Measurements from ENCODE around the gene SERPINE3.

The SERPINE3 gene

DNA sequence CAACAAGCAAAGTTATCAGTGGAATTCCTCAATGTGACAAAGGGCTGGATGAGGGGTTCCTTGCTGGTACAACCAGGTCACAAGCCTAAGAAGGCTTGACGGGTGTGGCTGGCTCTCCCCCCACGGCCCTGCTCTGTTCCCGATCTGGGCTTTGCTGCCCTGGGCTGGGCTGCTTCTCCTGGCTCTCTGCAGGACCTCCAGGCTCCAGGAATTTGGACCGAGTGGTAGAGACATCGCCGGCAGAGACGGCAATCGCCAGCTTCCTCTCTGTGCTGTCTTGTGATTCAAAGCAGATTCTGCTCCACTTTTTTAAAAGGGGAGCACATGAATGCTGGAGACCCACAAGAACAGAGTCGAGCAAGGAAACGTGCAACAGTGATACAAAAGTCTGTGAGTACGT, at the start of gene SERPINE3:
Gene SERPINE3 (plus strand): TSS at position 338 of the 400 bp plus-strand sequence. CDS start 1,401 bp downstream, outside the sequence.
- no peak for DNase-seq (ENCODE audit: extremely low read depth in 1 of 2, low read depth in 1 of 2)

DNA sequence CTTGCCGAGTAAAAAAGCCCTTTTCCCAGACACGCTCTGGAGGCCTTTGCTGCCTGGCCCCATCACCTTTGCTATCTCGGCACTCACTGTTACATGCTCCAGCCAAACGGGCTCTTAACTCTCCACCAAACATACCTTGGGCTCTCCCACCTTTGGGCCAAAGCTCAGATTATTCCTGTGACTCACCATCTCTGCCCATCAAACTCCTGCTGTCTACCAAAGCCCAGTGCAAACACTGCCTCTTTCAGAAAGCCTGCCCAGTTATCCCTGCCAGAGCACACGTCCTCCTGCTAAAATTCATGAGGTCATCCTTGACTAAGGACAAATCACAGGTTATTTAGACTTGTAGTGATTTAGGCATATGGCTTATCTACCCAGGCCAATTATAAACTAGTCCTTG, 48.1 kb upstream of the SERPINE3 start:
- DNase-seq (ENCODE audit: extremely low read depth in 1 of 2, low read depth in 1 of 2): no peak

GRCh38 chr13:51292000-51292565, 47.4 kb upstream of the SERPINE3 start:
- DNase-seq (ENCODE audit: extremely low read depth in 1 of 2, low read depth in 1 of 2): no peak

GRCh38 chr13:51297556-51297955, 41.9 kb upstream of the SERPINE3 start:
- DNase-seq (ENCODE audit: extremely low read depth in 1 of 2, low read depth in 1 of 2): no peak

GRCh38 chr13:51298812-51299211, 40.7 kb upstream of the SERPINE3 start:
- DNase-seq (ENCODE audit: extremely low read depth in 1 of 2, low read depth in 1 of 2): no peak

- no peak for DNase-seq (ENCODE audit: extremely low read depth in 1 of 2, low read depth in 1 of 2)
Observed at GRCh38 chr13:51303063-51303552, 36.4 kb upstream of the SERPINE3 start.

DNA sequence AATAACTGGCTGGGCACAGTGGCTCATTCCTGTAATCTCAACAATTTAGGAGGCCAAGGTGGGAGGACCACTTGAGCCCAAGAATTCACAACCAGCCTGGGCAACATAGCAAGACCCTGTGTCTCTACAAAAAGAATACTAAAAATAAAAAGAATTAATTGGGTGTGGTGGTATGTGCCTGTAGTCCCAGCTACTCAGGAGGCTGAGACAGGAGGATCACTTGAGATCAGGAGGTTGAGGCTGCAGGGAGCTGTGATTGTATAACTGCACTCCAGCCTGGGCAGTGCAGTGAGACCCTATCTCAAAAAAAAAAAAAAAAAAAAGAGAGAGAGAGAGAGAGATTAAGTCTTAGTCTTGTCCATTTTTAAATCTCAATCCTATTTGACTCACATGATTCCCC, 35.6 kb upstream of the SERPINE3 start:
- DNase-seq (ENCODE audit: extremely low read depth in 1 of 2, low read depth in 1 of 2): no peak

- no peak for DNase-seq (ENCODE audit: extremely low read depth in 1 of 2, low read depth in 1 of 2)
Observed at GRCh38 chr13:51305271-51305967, 34.1 kb upstream of the SERPINE3 start.

DNA sequence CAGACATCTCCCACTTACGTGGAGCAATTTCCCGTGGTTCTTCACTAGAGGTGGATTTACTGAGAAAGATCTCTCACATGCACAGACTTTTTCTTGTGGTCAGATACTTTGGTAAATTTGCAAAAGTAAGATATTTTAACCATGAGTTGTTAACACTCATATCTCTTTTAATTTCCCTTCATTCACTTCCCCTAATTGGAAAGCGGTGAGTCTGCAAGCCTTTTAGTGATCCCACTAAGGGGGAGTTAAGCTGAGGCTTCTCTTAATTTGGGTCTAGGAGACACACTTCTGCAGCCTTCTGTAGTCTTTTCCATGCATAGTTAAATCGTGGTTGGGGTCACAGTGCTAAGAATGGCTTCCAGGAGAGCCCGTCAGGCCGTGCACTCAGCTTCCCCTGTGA, 30.7 kb upstream of the SERPINE3 start:
- no peak for DNase-seq (ENCODE audit: extremely low read depth in 1 of 2, low read depth in 1 of 2)

DNA sequence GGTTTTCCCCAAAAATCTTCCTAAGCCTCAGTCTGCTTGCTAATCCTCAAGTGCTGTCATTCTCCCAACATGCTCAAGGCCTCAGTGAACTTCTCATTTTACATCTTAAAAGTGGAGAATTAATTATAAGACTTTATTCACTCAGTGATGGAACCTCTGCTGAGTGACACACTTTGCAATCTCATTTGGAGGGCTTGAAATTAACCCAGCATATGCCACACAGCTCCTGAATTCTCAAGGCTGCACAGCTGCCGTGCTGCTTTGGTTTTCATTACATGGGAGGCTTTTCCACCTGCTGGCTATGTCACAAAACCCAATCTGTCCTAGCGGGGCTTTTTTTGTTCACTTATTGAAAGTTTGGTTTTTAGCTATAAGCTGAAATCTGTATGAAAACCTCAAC, 28.3 kb upstream of the SERPINE3 start:
- no peak for DNase-seq (ENCODE audit: extremely low read depth in 1 of 2, low read depth in 1 of 2)

- DNase-seq (ENCODE audit: extremely low read depth in 1 of 2, low read depth in 1 of 2): no peak
Observed at GRCh38 chr13:51311957-51312520, 27.5 kb upstream of the SERPINE3 start.

DNA sequence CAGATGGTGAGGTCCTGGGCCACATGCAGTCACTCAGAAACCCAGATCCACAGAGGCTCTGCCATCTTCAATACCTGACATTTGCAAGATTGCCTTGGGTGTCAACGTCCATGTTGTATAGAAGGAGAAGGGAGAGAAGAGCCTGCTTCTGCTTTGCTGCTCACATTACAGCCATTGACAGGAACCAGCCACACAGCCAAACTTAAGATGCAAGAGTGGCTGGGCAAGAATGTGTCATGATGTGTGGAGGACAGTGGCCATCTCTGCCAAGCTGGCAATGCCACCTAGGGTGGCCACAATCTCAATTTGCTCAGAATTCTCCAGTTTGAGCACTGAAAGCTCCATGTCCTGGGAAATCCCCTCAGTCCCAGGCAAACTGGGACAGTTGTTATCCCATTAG, 25.9 kb upstream of the SERPINE3 start:
- DNase-seq (ENCODE audit: extremely low read depth in 1 of 2, low read depth in 1 of 2): no peak

GRCh38 chr13:51317262-51317661, 22.2 kb upstream of the SERPINE3 start:
- no peak for DNase-seq (ENCODE audit: extremely low read depth in 1 of 2, low read depth in 1 of 2)

- DNase-seq (ENCODE audit: extremely low read depth in 1 of 2, low read depth in 1 of 2): no peak
Observed at GRCh38 chr13:51318015-51318414, 21.5 kb upstream of the SERPINE3 start.

DNA sequence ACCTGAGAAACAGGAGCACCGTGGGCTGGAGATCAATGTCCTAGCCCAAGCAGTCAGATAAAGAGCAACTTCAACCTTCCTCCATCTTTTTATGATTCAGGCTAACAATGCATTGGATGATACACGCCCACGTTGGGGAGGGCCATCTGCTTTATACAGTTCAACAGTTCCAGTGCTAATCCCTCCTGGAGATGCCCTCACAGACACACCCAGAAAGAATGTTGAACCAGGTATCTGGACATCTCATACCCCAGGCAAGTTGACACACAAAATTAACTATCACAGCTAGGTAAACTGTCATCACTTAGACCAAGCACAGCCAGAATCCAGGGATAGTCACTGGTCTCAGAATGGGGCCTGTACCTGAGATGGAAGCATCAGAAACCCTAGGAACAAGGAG, 20.6 kb upstream of the SERPINE3 start:
- no peak for DNase-seq (ENCODE audit: extremely low read depth in 1 of 2, low read depth in 1 of 2)

- DNase-seq (ENCODE audit: extremely low read depth in 1 of 2, low read depth in 1 of 2): no peak
Observed at GRCh38 chr13:51321836-51322235, 17.7 kb upstream of the SERPINE3 start.

- no peak for DNase-seq (ENCODE audit: extremely low read depth in 1 of 2, low read depth in 1 of 2)
Observed at GRCh38 chr13:51322826-51323225, 16.7 kb upstream of the SERPINE3 start.

DNA sequence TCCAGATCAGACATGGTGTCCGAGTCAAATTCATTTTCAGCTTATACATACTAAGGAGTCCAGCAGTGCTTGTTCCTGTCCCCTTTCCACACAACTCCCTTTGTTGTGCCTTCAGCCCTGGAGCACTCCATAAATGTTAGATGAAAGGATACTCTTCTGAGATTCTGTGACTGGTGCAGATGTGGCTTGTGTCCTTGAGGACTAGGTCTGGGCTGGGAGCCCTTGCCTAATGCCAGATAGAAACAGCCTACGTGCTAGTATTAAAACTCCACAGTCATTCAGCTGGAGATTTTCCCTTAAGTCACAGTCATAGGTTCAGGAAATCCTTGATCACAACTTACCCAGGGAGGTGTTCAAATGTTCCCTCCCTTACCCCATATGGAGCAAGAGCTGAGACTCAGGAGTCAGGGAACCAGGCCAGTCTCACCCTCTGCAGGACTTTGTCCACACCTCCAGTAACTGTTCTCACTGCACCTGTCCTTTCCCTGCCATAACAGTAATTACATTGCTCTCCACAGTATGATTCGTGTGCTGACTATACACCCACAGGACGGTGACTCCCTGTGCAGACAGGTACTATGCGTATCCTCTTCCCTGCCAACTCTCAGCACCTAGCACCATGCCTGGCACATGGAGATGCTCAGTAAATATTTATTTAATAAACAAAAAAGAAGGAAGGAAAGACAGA, 15.5 kb upstream of the SERPINE3 start:
- no peak for DNase-seq (ENCODE audit: extremely low read depth in 1 of 2, low read depth in 1 of 2)

DNA sequence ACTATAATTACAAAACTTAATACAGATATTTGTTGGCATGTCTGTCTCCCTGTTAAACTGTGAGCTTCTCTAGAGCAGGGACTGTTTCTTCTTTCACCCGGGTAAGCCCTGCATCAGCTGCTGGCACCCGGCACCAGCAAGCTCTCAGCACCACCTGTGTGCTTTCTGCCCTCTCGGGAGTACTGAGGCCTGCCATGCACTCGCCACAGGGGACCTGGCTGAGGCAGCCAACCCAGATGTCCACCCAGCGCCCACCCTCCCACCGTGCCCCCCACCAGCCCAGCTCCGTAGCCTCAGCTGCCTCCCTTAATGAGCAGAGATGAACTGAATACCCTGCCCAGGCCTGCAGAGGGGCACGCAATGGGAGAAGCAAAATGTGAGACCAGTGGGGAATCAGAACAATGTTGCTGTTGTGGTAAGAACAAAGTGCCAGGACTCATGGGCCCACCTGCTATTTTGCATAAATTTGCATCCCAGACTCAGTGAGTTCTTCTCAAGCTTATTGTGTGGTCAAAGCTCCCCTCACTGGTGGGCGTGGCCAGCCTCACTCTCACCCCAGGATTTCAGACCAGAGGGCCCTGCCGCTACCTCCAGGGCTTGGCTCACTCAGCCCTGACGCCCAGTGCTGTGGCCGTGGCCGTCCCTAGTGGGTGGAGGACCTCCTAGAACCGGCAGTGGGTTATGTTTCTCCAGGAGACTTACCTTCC, 14.6 kb upstream of the SERPINE3 start:
- no peak for DNase-seq (ENCODE audit: extremely low read depth in 1 of 2, low read depth in 1 of 2)

GRCh38 chr13:51325837-51326236, 13.7 kb upstream of the SERPINE3 start:
- no peak for DNase-seq (ENCODE audit: extremely low read depth in 1 of 2, low read depth in 1 of 2)

DNA sequence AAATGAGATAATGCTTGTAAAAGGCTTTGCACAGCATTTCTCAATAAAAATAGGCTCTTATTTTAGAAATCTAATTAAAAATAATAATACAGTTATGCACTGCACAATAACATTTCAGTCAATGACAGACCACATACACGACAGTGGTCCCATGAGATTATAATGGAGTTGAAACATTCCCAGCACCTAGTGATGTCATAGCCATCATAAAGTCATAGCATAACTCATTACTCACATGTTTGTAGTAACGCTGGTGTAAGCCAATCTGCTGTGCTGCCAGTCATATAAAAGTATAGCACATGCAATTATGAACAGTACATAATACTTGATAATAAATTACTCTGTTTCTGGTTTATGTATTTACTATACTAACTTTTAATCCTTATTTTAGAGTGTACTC, 12.7 kb upstream of the SERPINE3 start:
- DNase-seq (ENCODE audit: extremely low read depth in 1 of 2, low read depth in 1 of 2): no peak
